HG02852 (cell line): ENCODE results near the gene PLA2G4B.

ENCODE experiments used
- ATAC-seq: cut with Tn5 transposase; IDR thresholded peaks from one replicate; pipeline ENCODE4 v1.9.1; 2021; ENCODE audit warnings: mild to moderate bottlenecking, moderate library complexity; ENCODE audit not compliant: unreplicated experiment

Gene PLA2G4B

DNA sequence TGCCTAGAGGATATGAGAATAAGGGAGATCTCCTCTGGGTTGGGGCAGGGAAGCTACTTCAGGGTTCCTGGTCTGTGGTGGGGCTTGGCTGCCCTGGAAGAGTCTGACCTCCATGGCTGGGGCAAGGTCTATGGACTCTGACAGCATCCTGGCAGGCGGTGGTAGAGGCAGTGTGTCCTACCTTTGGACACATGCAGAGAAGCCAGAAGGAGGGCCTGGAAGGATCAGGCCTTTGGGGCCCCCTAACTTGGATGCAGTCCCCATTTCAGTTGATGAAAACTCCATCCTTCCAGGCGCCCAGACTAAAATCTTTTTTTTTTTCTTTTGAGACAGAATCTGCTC, 44.8 kb downstream of the PLA2G4B start:
- no peak for ATAC-seq

DNA sequence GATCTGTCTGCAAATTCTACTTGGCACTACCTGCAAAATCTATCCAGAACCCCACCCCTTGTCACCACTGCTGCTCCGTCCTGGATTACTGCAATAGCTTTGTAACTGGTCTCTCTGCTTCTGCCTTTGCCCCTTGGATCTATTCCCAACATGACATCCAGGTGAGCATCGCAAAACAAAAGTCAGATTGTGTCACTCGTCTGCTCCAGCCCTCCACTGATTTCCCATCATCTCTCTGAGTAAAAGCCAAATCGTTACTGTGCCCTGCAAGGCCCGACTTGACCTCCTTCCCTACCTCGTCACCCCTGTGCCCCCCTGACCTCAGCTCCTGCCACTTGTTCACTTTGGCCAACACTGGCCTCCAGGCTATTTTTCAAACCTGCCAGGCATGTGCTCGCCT, 45.8 kb downstream of the PLA2G4B start:
- ATAC-seq = no peak

DNA sequence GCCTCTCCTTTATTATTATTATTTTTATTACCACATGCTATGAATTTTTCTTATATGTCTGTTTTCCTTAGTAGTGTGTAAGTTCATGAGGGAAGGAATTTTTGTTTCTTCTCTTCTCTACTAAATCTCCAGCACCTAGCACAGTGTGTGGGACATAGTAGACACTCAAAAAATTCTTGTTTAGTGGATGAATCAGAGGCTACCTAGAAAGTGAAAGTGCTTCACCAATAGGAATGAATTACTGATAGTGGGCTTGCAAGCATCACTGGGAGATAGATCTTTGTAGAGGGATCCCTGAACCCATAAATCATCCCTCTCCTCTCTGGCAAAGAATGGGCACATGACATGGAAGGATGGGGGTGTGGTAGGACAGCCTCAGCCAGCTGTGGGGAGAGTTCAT, 46.7 kb downstream of the PLA2G4B start:
- ATAC-seq = no peak

DNA sequence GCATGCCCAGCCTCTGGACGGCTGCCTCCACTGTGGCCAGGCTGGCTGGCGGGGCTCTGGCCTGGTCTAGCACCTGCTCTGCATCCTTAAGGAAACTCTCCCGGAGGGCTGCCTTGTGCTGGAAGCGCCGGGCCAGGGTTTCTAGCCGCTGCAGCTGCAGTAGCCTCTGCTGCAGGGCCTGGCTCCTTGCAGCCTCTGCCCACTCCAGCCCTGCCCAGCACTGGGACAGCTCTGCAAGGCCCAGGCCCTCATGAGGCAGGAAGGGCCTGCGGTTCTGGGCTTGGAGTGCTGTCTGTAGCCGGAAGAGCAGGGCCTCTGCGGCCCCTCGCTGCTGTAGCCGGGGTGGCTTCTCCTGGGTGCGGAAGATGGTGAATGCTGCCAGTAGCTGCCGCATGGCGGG, 47.2 kb downstream of the PLA2G4B start:
- no peak for ATAC-seq

DNA sequence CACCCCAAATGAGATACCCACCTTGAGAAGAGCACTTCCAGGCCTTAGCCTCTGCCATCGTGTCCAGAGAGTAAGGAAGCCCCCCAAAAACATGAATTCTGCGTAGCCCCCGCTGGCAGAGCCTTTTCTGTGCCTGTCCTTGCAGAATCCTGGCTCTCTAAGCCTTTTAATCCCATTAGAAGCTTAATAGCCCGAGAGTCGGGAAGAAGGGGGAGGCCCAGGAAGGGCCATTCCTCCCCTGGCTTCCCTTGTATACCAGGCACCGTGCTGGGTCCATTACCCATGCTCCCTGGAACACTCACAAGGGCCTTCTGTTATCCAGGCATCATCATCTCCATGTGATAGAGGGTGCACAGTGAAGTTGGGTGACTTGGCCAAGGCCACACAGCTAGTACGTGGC, 48.1 kb downstream of the PLA2G4B start:
- no peak for ATAC-seq

DNA sequence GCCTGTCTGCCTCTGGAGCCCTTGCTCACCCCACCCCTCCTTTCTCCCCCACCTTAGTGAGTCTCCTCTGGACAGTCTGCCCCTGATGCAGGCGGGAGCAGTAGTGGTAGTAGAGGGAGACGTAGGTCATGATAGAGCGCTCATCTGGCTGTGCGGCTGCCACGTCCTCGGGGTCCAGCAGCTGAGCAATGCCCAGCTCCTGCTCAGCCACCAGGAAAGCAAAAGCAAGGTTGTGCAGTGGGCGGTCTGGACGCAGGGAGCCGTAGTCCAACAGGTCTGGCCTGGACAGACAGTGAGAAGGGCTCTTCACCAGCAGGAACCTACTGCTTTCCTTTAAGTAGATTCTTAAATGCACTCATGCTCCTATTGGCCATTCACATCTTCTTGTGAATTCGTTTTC, 48.5 kb downstream of the PLA2G4B start:
- ATAC-seq = no peak

DNA sequence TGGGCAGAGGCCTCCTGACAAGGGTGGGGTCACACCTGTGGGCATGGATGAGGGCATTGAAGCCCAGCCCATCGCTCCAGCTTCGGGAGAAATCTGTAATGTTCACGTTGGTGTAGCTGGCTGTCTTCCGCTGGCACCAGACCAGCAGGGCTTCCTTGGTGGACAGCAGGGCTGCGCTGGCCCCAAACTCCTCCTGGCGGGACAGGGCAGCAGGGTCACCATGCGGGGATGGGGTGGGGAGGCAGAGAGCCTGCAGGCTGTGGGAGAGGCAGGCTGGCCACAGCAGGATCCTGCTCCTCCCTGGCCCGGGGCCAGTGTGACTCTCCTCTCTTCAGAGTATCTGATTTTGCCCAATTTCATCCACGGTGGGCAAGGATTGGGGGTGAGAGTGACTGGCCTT, 49.2 kb downstream of the PLA2G4B start:
- ATAC-seq = no peak

DNA sequence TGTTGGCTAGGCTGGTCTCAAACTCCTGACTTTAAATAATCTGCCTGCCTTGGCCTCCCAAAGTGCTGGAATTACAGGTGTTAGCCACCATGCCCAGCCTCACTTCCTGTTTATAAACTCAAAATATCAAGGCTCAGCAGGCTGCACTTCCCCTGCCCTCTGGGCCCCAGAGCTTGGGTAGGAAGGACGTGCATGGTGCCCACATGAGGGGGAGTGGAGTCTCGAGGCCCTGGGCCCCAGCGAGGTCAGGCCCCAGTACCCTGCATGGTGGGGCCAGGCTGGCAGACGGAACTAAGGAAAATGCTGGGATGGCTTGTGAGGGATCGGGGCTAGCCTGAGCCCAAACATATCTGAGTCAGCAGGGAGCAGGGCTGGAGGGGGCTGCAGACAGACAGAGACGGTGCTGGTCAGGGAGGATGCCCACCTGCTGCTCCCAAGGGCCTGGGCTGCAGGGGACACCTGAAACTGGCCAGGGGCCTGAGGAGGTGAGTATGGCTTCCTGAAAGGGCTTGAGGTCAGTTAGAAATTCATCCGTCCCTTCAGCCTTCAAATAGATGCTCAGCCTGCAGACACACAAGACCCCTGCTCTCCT, 50.1 kb downstream of the PLA2G4B start:
- no peak for ATAC-seq

DNA sequence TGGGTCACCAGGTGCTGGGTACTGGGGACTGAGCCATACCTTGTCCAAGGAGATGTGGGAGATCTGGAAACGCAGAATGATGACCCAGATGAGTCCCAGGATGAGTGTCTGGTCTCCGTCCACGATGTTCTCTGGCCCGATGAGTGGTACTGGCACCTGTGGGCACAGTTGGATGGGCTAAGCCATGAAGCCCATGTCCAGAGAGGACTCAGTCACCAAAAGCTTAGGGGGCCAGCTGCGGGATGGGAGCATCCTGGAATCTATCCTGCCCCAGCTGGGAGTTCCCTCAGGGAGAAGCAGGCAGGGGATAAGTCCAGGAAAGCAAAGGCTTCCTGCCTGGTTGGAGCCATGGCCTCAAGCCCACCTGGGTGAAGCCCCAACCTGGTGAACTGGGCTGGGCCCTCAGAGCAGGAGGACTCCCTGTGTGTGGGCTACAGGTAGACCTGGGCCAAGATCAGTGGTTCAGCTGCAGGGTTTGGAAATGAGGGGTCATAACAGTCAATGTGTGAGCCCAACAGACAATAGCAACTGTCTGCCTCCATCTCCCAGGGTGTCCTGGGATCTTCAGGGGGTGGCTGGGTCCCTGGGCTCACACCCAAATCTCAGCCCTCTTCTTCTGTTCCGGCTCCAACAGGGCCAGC, 51.5 kb downstream of the PLA2G4B start:
- ATAC-seq = no peak

DNA sequence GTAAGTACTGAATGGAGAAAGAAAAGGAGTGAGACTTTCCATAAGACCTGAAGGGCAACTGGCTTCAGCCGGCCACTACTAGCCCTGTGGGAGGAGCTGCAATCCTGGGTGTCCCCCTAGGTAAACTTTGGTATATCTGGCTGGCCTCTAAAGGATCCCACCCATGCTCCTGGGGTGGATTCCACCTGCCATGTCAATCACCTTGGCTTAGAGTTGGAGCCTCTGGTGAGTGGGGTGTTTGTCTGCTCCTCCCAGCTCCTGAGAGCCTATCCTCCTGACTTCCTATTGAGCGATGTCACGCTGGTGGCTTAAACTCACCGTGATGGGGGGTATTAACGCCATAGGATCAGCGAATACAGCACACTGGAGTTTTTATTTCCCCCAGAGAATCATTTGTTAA, 52.6 kb downstream of the PLA2G4B start:
- ATAC-seq = no peak

DNA sequence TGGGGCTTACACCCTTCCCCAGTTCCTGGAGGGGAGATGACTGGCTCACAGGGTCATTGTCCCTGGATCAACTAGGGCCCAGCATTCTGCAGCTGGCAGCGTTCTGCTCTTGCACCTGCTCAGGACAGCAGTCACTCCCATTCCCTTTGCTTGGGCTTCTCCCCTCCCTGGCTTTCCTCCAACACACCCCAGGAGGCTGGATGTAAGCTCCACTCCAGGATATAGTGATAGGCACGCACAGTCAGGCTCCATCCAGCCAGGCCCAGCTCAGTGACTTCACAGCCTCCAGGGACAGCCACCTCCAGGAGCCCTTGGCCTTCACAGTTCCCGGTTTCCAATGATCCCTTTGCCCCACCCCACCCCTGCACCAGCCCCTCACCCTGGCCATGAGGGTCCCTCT, 53.3 kb downstream of the PLA2G4B start:
- ATAC-seq = no peak

DNA sequence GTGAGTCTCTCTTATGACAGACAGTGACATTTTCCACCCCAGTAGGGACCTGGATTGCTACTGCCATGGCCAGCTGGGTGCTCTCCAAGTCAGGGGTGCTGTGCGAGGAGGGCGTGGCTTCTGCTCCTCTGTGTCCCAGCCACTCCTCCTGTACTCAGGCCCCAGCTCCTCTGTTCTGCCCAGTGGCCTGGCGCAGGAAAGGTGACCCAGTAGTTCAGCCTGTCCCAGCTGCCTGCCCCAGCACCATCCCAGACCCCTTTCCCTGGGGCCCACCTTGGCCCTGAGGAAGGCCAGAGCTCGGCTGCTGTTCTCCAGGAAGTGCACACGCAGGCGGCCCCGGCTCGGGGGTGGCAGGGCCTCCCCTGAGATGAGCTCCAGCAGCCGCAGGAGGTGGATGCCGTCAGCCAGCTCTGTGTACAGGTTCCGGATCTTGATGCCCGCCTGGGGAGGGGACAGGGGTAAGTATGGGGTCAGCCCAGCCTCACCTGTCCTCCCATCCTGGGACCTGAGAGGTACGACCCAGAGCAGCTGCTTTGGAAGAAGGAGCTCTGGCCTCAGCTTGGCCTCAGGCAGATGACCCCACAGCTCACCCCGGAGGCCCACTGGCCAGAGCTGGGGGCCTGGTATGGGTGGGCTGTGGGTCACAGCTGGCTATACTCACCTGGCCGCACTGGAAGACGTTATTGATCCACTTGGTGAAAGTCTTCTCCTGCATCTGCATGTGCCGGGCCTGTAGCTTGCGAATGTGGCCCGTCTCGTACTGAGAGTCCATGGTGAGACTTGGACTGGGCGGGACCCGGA, 54.2 kb downstream of the PLA2G4B start:
- no peak for ATAC-seq

DNA sequence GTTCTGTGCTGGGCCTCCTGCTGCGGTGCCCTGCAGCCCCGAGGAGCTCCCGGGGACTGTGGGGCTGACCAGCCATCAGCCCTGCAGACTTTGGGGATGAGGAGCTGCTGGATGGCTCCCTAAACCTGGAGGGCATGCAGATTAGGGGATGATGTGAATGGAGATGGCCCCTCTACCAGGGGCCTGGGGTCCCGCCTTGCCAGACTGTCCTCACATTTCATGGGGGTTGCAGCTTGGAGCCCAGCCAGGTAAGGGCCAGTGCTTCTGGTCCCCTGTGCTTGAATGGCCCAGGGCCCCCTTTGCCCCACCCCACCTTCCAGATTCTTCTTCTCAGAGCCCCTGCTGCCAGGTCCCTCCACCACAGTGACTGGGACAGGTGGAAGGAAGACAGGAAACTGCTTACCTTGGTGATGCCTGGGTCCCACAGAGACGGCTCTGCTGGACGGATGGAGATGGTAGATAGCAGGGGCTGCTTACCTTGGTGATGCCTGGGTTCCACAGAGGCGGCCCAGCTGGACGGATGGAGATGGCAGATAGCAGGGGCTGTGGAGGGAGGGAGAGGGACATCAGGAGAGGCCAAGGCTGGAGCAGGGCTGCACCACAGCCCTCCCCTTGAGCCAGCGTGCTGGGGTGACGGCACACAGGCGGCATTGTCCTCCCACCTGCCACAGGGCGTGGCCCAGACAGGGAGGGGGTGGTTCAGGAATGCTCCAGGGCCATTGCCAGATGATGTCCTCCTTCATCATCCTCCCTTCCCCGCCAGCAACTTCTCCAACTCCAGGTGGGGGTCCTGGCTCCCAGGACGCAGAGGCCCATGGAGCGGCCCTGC, 55.0 kb downstream of the PLA2G4B start, which contains the start of gene SPTBN5:
Gene SPTBN5 (minus strand): TSS at position 632 of the 829 bp plus-strand sequence. CDS start 556 bp downstream, at position 76.
- ATAC-seq = no peak

DNA sequence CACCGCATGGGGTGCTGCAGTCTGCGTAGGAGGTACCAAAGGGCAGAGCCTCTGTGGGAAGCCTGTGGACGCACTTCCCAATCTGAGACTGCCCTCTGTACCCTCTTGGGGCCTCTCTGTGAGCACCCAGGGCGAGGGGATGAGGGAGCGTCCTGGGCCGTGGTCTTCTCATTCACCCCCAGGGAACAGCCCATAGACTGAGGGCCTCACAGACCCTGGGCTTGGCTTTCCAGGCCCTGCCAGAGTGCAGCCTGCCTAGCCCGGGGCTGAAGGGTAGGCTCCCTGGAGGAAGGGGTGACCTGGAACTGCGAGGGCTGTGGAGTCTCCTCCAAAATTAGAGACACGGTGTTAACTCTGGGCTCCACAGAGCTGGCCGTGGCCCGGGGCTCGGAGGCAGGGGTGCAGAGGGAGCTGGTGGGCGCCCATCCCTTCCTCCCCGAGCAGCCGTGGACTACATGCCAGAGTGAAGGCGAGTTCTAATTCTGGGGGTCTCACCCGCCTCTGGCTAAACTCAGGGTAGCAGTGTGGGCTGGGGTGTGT, 55.7 kb downstream of the PLA2G4B start:
- no peak for ATAC-seq

DNA sequence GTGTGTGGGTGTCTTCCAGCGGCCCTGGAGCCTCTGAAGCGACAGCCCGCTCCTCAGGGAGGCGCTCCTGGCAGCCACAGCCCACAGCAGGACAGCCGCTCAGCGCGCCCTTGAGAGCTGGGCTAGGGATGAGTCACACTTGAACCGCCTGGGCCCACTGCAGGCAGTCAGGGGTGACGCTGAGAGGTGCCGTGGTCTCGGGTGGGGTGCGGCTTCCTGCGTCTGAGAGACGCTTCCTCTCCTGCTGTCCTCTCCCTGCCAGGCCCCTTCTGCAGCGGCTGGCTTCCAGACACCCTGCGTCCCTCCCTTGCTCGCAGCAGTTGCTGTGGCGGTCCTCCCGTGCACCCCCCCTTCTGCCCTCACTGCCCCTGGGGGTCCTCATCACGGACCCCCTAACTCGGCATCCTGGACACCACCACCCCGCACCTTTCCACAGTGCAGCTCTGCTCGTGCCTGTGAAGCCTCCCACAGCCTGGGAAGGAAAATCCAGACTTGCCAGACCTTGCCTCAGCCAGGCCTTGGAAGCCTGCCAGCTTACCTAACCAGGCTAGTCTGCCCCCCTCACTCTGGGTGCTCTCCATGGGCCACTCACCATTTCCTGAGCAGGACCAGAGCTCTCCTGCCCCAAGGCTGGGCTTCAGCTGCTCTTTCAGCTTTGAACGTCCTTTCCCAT, 56.3 kb downstream of the PLA2G4B start:
- ATAC-seq = peak; percentile 96

DNA sequence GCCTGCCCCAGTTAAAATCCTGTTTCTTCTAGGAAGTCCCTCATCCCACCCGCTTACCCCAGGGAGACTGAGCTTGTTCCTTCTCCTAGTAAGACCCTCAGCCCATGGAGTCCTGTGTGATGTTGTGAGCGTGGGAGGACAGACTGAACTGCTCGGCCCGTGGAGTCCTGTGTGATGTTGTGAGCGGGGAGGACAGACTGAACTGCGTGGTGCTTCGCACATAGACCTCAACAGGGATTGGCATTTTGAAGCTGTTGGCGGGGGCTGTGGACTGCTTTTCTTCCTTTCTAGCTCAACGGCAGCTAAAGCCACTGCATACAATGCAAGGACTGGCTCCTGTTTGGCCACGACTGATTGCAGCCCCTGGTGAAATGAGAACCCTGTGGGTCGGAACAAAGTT, 56.8 kb downstream of the PLA2G4B start:
- no peak for ATAC-seq

DNA sequence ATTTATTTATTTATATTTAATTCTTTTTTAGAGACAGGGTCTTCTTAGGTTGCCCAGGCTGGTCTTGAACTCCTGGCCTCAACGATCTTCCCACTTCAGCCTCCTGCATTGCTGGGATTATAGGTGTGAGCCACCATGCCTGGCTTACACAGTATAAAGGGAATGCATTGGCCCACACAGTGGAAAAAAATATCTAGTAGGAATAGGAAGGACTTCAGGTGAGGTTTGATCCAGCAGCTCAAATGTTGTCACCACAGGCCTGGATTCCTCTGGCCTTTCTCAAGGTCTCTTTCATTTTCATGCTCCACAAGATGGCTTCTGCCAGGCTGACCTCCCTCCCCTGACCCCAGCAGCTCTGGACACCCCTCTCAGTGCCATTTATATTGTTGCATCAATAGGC, 57.3 kb downstream of the PLA2G4B start:
- no peak for ATAC-seq

DNA sequence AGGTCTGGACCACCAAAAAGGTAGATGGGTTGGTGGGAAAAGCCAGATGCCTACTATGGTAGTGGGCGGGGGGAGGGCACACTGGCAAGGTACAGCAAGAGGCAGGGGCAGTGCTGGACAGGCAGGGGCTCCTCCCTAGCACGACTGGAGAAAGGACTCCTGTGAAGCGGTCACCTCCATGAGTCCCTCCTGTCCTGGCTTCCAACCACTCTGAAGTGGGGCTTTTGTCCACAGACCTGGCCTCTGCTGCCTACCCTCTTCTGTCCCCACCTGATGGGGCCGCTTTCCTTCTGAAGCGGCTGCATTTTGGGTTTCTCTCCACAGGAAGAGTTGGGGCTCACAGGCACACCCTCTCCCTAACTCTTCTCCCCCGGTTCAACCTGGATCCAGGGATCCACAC, 57.9 kb downstream of the PLA2G4B start:
- no peak for ATAC-seq

DNA sequence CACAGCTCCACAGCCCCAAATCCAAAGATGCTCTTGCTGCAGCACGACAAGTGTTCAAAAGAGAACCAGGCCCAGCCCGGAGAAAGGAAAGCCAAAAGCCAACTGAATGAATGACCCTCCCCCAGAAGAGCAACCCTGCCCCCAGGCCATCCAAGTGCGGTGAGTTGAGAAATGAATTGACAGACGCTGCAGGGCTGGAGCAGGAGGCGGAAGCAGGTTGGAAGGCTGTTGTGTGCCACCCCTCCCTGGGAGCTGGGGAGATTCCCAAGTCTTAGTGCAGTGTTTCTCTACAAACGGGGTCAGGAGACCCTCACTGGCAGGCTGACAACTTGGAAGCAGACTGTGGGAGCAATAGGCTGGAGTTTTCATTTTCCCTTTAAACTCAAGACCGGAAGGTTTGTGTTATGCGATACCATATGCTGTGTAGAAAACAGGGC, 58.7 kb downstream of the PLA2G4B start:
- ATAC-seq = no peak
